Right ventricle myocardium superior (tissue), 1 donor: ENCODE data around the gene GASK1B. TPM values are rescaled to one million over a fixed set of nuclear protein-coding genes. Genes with fewer than 3 reads are reported as not detected.

Experiments used
- ATAC-seq: fragments of 200-7000 bp; cut with Tn5 transposase; one replicate; pipeline ENCODE4 v1.9.1; 2020; ENCODE audit warnings: mild to moderate bottlenecking; ENCODE audit not compliant: poor library complexity
- DNase-seq: peaks from one replicate; pipeline ENCODE4 v3.0.0-alpha.2; 2020
- intact Hi-C: fragments of 100-400 bp; cut with DNase I; formaldehyde crosslinking; loops from one replicate; pipeline ENCODE4 v1.11.2; 2022
- total RNA-seq: library from RNA; stranded (reverse); fragmentation: NEBNext Ultra II Directional; extraction: Animal tissue kit (Norgen Biotek cat#: 25700); gene quantifications from one replicate; pipeline ENCODE4 v1.2.1, GENCODE V29; 2021
- donor health status: DM: no; HTN: yes; CAD: no; lungs with severe emphysema.

GASK1B gene
- total RNA-seq, 1 donor from 2014 or later, result 60.2 TPM

DNA sequence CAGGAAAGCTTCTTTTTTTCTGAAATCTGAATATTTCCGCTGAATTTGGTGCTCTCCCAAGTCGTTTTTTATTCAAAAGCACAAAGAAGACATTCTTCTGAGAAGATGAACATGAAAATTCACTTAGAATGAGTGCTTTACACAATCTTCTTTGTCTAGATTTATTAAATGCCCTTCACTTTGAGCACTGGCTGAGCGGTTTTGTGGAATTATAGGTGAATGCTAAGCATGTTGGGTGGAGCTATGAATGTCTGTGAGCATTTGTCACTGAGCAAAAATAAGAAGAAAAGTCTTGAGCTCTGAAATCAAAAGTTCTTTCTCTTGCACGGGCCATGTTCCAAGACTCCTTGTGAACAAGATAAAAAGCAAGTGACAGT is 13.1 kb downstream of the GASK1B start:
- ATAC-seq, result no peak
- no peak for DNase-seq
- intact Hi-C loops, result no loop called here

DNA sequence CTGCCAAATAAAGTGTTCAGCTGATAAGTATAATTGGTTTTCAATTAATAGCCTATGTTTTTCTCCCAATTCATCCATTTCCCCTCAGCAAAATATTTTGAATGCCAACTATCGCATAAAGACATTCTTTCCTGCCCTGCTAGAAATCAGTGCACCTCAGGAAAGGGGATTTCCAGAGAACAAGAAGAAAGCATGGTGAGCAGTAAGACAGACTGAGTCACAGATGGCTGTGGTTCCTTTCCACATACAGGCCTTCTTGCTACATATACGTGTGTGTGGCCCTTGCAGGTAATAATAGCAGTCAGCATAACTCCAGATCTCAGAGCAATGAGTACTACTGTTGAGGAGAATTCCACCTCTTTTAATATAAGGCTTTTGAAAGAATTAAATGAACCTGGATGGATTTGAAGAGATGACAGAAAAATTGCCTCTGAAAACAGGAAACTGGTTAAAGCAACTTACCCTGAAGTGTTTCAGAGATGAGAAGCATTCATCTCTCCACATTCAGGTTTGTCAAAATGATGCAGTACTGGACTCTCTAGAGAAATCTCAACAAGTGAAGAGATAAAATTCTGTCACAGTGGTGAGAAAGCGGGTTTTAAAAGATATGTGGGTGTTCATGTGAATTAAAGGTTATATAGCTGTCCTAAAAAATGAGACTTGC is 13.6 kb downstream of the GASK1B start:
- intact Hi-C loops, result no loop called here
- DNase-seq (no peak), ATAC-seq (no peak)

DNA sequence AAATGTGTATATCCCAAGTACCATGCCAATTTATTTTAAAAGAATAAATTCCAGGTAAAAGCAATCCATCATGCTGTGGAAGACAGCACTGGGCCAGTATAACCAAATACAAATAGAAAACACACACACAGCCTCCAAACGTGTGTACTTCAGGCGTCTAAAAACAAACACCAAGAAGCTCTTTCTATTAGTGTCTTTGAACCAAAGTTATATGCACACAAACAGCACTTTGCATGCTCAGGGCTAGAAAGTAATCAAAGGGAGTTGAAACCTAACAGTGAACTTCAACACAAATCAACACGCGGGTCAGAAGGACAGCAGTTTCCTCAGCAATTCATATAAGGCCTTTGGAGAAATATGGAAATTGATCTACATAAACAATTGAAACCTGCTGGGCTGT is 15.4 kb downstream of the GASK1B start:
- DNase-seq, result no peak
- intact Hi-C loops, result no loop called here
- ATAC-seq, result no peak

DNA sequence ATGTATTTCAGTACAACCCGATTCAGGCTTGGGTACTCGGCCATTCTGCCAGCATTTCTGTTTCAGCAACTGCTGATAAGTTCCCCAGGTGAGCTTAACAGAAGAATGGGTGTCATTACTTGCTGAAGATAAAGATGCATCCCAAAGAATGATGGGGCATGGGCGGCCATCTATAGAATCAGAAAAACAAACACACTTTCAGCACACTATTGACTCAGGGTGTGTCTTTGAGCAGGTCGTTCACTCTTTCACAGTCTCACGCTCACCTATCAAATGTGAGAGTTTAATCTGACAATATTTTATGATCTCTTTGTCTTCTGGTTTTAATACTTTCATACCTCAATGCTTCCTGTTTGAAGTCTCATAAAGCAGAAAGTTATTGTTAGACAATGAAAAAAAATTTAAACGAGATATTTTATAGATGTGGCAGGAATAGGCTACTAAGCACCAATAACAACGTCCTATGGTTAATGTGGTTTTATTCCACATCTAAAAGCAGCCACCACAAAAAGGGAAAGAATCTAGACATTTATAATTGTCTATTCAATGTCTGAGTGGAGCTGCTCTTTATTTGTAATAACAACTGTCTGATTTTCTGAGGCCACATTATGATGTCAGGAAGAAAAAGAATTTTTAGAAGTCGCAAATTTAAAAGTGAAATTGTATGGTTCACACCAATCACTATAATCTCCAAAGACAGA is 17.0 kb downstream of the GASK1B start:
- ATAC-seq, result no peak
- DNase-seq, result no peak
- intact Hi-C loops, result no loop called here

DNA sequence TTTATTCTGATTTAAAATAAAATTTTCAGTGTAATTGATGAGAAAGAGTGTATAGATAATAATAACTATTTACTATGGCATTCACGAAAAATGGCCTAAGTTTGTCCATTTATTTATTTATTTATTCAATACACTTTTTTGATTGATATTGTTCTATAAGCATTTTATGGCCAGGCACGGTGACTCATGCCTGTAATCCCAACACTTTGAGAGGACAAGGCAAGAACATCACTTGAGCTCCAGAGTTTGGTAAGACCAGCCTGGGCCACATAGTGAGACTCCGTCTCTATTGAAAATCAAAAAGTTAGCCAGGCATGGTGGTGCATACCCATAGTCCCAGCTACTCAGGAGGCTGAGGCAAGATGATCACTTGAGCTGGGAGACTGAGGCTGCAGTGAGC is 25.7 kb downstream of the GASK1B start:
- no peak for ATAC-seq
- DNase-seq, result no peak
- intact Hi-C loops, result no loop called here

DNA sequence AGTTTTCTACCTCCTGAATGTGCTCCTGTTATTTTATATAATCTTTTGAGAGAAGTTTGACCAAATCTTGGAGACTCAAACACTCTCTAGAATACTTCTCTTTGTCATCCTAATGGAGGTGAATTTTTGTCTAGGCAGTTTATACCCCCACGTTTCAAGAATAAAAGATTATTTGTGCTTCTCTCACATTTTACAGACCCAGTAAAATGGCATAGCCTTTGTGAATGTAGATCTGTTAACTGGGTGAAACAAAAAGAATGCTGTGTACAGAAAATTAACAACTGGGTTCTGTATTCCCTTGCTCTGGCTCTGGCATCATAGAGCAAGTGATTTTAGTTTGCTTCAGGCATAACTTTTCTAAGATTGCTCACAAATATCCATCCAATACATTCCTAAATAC is 26.1 kb downstream of the GASK1B start:
- no peak for ATAC-seq
- DNase-seq, result no peak
- intact Hi-C loops, result no loop called here

DNA sequence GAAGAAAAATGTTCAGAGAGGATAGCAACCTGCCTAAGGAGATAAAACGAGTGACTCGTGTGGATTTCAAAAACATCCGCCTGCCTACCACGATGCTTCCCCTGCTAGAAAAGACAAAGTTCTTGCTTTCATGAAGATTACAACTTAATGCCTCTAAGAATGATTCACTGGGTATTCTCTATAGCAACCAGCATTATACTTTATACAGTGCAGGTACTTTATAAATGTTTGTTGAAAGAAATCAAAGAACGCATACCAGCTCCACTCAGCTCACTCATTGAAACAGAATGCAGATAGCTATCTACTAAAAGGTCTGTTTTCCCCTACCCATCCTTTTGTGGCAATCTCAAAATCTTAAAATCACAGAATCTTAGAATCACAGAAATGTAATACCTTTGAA is 33.7 kb downstream of the GASK1B start:
- ATAC-seq (no peak), DNase-seq (no peak)
- intact Hi-C loops, result no loop called here

DNA sequence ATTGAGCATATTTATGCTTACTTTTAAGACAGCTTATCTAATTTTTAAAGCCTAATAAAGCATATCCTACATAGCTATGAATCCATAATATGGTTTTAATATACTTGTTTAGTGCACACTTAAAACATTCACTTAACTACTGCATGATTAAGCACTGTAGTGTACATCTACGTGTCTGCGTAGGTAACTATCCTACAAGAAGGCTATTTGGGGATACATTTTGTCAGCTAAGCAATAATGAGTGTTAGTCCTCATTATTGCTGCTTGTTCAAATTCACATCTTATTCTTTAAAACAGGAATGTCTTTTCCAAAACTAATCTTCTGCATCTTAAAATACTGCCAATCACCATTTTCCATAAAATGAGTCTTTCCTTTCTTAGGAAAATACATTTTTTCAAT is 38.6 kb downstream of the GASK1B start:
- ATAC-seq (no peak), DNase-seq (no peak)
- intact Hi-C loops, result no loop called here

DNA sequence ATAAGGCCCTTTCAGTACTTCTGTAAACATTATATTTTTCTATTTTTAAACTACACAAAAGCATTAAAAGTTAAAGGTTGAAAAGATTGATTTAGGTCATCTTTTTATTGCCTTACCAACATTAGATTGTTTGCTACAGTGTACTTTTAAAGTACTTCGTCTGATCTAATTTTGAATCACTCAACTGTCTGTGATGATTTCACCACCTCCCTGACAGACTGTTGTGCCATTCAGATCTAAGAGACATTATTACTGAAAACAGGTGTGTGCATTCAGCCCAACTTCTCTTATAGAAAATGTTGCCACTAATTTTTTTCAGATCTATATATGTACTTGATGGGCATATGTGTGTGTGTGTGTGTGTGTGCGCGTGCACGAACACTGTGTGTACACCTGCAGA is 39.3 kb downstream of the GASK1B start:
- intact Hi-C loops, result no loop called here
- no peak for DNase-seq
- peak; percentile 19 for ATAC-seq

DNA sequence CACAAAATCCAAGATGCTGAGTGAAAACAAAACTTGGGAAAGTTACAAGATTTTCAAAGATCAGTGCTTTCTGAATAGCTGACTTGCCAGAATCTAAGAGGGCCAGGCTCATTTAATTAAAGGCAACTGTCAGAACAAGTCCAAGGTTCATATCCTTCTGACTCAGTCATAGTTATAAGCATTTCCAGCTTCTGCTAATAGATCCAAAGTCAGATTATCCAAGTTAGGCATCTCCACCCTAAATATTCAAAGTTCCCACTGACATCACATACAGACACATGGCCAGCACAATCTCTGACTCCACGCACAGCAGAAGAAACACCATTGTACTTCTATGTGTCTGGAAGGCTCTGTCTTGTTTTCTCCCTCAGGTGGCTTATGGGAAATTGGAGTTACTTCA is 41.8 kb downstream of the GASK1B start:
- DNase-seq (no peak), ATAC-seq (peak; percentile 65)
- intact Hi-C loops, result no loop called here

DNA sequence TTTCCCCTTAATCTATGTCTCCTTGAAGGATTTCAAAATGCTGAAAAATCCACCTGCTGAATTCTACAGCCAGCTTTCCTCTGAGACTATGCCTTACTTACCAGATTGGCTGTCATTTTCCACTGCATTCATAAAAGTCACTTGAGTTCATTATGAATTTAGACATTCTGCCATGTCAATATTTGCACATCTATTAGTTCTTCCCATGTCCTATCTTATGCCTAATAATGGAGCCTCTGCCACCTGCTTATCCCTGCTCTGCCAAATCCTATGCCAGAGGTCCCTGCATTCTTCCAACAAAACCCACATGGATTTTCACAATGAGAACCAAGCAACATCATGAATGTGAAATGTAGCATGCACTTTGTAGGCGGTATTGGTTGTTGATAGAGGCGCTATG is 42.6 kb downstream of the GASK1B start:
- ATAC-seq, result no peak
- no peak for DNase-seq
- intact Hi-C loops, result no loop called here

DNA sequence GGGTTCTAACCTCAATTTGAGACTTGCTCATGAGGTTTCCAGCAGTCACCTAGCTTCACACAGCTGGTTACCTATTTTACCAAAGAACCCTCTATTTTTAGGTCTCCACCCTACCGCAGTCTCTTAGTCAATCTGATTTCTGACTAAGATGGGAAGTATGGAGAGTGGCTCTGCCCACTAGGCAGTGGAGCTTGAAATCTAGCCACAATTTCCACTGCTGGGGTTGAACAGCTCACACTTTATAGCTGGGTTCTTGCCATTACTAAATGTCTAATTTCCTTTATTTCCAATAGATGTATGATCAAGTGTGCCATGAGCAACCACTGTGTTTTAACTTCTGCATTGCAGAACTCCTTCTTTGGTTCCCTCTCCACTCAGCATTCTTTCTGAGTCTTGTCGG is 43.1 kb downstream of the GASK1B start:
- DNase-seq (no peak), ATAC-seq (no peak)

DNA sequence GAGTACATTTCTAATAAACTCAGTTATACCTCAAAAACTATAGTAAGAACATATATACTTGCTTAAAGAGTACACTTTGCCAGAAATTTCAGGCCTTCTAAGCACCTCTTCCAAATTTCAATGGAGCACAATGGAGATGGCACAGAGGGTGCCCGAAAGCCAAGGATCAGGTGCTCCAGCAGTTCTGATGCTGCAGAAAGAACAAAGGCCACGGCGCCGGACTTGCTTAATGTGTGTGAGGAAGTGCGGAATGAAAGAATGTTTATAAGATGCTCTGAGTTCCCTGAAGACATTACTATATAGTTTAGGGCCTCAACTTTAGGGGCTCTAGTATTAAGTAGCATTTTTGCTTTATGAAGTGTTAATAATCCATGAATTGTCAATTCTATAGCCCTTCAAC is 44.3 kb downstream of the GASK1B start:
- ATAC-seq, result no peak
- no peak for DNase-seq
- intact Hi-C loops, result no loop called here

More for the DNA sequence above, 43.1 kb downstream of the GASK1B start:
- intact Hi-C loops, result no loop called here

DNA sequence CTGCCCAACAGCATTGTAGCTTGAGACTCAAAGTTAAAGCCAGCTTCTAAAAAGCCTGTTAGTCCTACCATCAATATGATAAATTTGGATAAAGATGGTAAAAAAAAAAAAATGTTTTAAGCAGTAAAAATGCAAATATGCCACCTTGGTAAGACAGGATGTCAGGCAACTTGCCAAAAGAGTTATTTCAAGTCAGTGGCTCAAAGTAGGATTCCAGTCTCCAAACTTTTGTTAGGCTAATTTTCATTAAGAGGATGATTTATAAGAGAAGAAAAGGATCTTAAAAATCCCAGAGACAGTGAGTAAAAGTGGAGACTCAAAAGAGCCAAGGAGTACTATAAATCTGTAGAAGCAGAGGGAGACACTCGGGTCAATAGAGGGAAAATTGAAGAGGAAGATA is 47.5 kb downstream of the GASK1B start:
- ATAC-seq, result no peak
- no peak for DNase-seq
- intact Hi-C loops, result no loop called here

Other genes with a start within 250 kb of the GASK1B start
- 10.4 TPM for gene TMEM144, start 37.5 kb upstream of the GASK1B start, total RNA-seq